HCT116 (cell line): ENCODE measurements around the gene KRT73. TPM values are rescaled to one million over a fixed set of nuclear protein-coding genes. Genes with fewer than 3 reads are reported as not detected.

ENCODE experiments used
- ATAC-seq: fragments of 200-7000 bp; cut with Tn5 transposase; 2 replicates; pipeline ENCODE4 v1.9.1; 2020; ENCODE audit warnings: mild to moderate bottlenecking, moderate library complexity
- BruUV-seq: library from RNA; stranded (reverse); fragments of 400-500 nt; replicated peaks from 2 replicates; lab custom pipeline; 2021; lab: Mats Ljungman, UMichigan
- CTCF ChIA-PET: fragments of 300-600 bp; sonication (Branson Sonifier 250); formaldehyde crosslinking; loops from one replicate; lab custom pipeline; 2021; ENCODE audit warnings: antibody characterized with exemption; lab: Charles Lee
- POLR2A ChIA-PET: fragments of 300-600, 350-600 bp; sonication (Branson Sonifier 250); formaldehyde crosslinking; loops from one replicate; lab custom pipeline; 2021; ENCODE audit warnings: antibody characterized with exemption; lab: Charles Lee
- RAD21 ChIA-PET, 2 experiments: fragments of 300-600 bp; sonication (Branson Sonifier 250); formaldehyde crosslinking; loops; one replicate each; lab custom pipeline; 2023; ENCODE audit warnings: low total read pairs in 2 of 2; ENCODE audit not compliant: uncharacterized antibody in 2 of 2, unreplicated experiment in 2 of 2, low non-redundant PET in 1 of 2; lab: Charles Lee
- DNase-seq: peaks from one replicate; pipeline ENCODE4 v3.0.0-alpha.2; 2010; ENCODE audit warnings: low read depth, low spot score
- H2AFZ ChIP-seq: fragments of 200-600 bp; shearing (Covaris generic), sonication (generic); 2 replicates; pipeline ENCODE4 v1.6.1; 2017; ENCODE audit warnings: low read depth, mixed run types, mixed read lengths, antibody characterized with exemption, low read length; ENCODE audit not compliant: poor library complexity, severe bottlenecking
- H3K27ac ChIP-seq: 2 replicates; pipeline ENCODE4 v1.5.1; 2012; ENCODE audit warnings: low read depth, low read length
- H3K27me3 ChIP-seq: fragments of 200-600 bp; sonication (generic); 2 replicates; pipeline ENCODE4 v1.6.1; 2016; ENCODE audit warnings: mixed run types, low read length, mixed read lengths; ENCODE audit not compliant: insufficient read depth
- H3K36me3 ChIP-seq, 2 experiments: fragments of 200-500 bp in 1 of 2; fragments of 200-600 bp in 1 of 2; sonication (Bioruptor generic) in 1 of 2; sonication (generic) in 1 of 2; 2 replicates each; pipeline versions ENCODE4 v1.5.1 to v1.6.1; 2014 to 2016; ENCODE audit warnings: low read length in 2 of 2, inconsistent platforms in 1 of 2, mixed read lengths in 1 of 2, mixed run types in 1 of 2; ENCODE audit not compliant: insufficient read depth in 2 of 2, control insufficient read depth in 1 of 2
- H3K4me1 ChIP-seq, 2 experiments: fragments of 200-600 bp in 1 of 2; sonication (generic) in 1 of 2; 2 replicates each; pipeline versions ENCODE4 v1.5.1 to v1.6.1; 2012 to 2017; ENCODE audit warnings: low read length in 2 of 2, inconsistent platforms in 1 of 2, mild to moderate bottlenecking in 1 of 2, mixed read lengths in 1 of 2, mixed run types in 1 of 2, moderate library complexity in 1 of 2; ENCODE audit not compliant: insufficient read depth in 2 of 2, control insufficient read depth in 1 of 2
- H3K4me2 ChIP-seq: fragments of 200-600 bp; sonication (generic); 2 replicates; pipeline ENCODE4 v1.6.1; 2017; ENCODE audit warnings: mixed run types, low read length, mixed read lengths
- H3K4me3 ChIP-seq, 2 experiments: fragments of 200-600 bp in 1 of 2; sonication (generic) in 1 of 2; replicated peaks in 1 of 2; 2 replicates each; pipeline ENCODE4 v1.5.1; 2011 to 2016; ENCODE audit warnings: low read length in 2 of 2, control low read depth in 1 of 2, low read depth in 1 of 2, mild to moderate bottlenecking in 1 of 2, mixed read lengths in 1 of 2, mixed run types in 1 of 2
- H3K79me2 ChIP-seq: fragments of 200-600 bp; sonication (generic); 2 replicates; pipeline ENCODE4 v1.6.1; 2017; ENCODE audit warnings: mild to moderate bottlenecking, mixed run types, low read length, moderate library complexity, mixed read lengths; ENCODE audit not compliant: insufficient read depth
- H3K9ac ChIP-seq: fragments of 200-600 bp; sonication (generic); 2 replicates; pipeline ENCODE4 v1.6.1; 2016; ENCODE audit warnings: low read length, mixed read lengths
- H3K9me2 ChIP-seq: fragments of 200-600 bp; sonication (generic), shearing (Covaris generic); 2 replicates; pipeline ENCODE4 v1.6.1; 2017; ENCODE audit warnings: mixed run types, mild to moderate bottlenecking, moderate library complexity; ENCODE audit not compliant: insufficient read depth
- H3K9me3 ChIP-seq, 2 experiments: fragments of 200-500 bp in 1 of 2; fragments of 200-600 bp in 1 of 2; sonication (Bioruptor generic) in 1 of 2; sonication (generic) in 1 of 2; 2 replicates each; pipeline ENCODE4 v1.6.1; 2014 to 2017; ENCODE audit warnings: low read length in 2 of 2, mixed read lengths in 2 of 2, inconsistent platforms in 1 of 2, low read depth in 1 of 2, mild to moderate bottlenecking in 1 of 2, mixed run types in 1 of 2, moderate library complexity in 1 of 2; ENCODE audit not compliant: control insufficient read depth in 1 of 2, insufficient read depth in 1 of 2
- H4K20me1 ChIP-seq: fragments of 200-600 bp; sonication (generic), shearing (Covaris generic); 2 replicates; pipeline ENCODE4 v1.6.1; 2017; ENCODE audit warnings: mixed run types, mild to moderate bottlenecking, moderate library complexity; ENCODE audit not compliant: insufficient read depth
- ATF3 ChIP-seq: IDR thresholded peaks from 2 replicates; pipeline ENCODE4 v1.6.1; 2012
- CTCF ChIP-seq, 3 experiments: fragments of 200-600 bp in 1 of 3; sonication (generic) in 1 of 3; IDR thresholded peaks in 2 of 3; conservative IDR thresholded peaks in 1 of 3; 2 replicates each; pipeline ENCODE4 v1.5.1; 2012 to 2017; ENCODE audit warnings: low read depth in 2 of 3, low read length in 2 of 3, antibody characterized with exemption in 1 of 3, borderline replicate concordance in 1 of 3, control low read depth in 1 of 3, mild to moderate bottlenecking in 1 of 3, mixed read lengths in 1 of 3, mixed run types in 1 of 3, moderate library complexity in 1 of 3; ENCODE audit not compliant: insufficient read depth in 1 of 3
- ELF1 ChIP-seq: IDR thresholded peaks from 2 replicates; pipeline ENCODE4 v1.6.1; 2012; ENCODE audit warnings: low read depth, borderline replicate concordance
- MAX ChIP-seq: IDR thresholded peaks from 2 replicates; pipeline ENCODE4 v1.6.1; 2012
- RAD21 ChIP-seq: IDR thresholded peaks from 2 replicates; pipeline ENCODE4 v1.6.1; 2012; ENCODE audit warnings: low read depth, mild to moderate bottlenecking
- SIN3A ChIP-seq: IDR thresholded peaks from 2 replicates; pipeline ENCODE4 v1.6.1; 2012; ENCODE audit warnings: low read depth
- SRF ChIP-seq: IDR thresholded peaks from 2 replicates; pipeline ENCODE4 v1.6.1; 2012; ENCODE audit warnings: low read depth
- TCF7L2 ChIP-seq: IDR thresholded peaks from 2 replicates; pipeline ENCODE4 v1.7.0; 2011; ENCODE audit warnings: borderline replicate concordance, inconsistent platforms; ENCODE audit not compliant: insufficient read depth, insufficient read length; ENCODE audit errors: extremely low read depth
- intact Hi-C: fragments of 100-400 bp; cut with micrococcal nuclease; formaldehyde crosslinking; loops from 2 replicates; pipeline ENCODE4 v1.10.0; 2022
- total RNA-seq: library from RNA; stranded (reverse); gene quantifications from one replicate; pipeline ENCODE4 v1.2.1, GENCODE V29; 2021; ENCODE audit not compliant: unreplicated experiment

KRT73 gene
- total RNA-seq, 1 experiment from 2014 or later, result not detected

- H3K27ac ChIP-seq, result no peak overlapping the region
- no peaks in the 10 kb centered on the region for H3K9me3 ChIP-seq
- CTCF ChIA-PET, result no interaction called here
- no peaks in the 10 kb centered on the region for H4K20me1 ChIP-seq
- no peak for DNase-seq
- H2AFZ ChIP-seq, result no peak overlapping the region
- no peak for ATAC-seq
- H3K4me2 ChIP-seq, result no peak overlapping the region
- RAD21 ChIA-PET, result no interaction called here
- BruUV-seq, result no TSS peak
- TF ChIP-seq SRF, result no peak
- H3K4me1 ChIP-seq, result no peaks in the 10 kb centered on the region
- H3K36me3 ChIP-seq, result no peaks in the 10 kb centered on the region
- POLR2A ChIA-PET, result no interaction called here
- no peaks in the 10 kb centered on the region for H3K9me2 ChIP-seq
- intact Hi-C loops, result no loop called here
- no peak overlapping the region for H3K9ac ChIP-seq
- no peak overlapping the region for H3K4me3 ChIP-seq
- H3K27me3 ChIP-seq, result no peaks in the 10 kb centered on the region
- no peaks in the 10 kb centered on the region for H3K79me2 ChIP-seq
Observed at GRCh38 chr12:52590021-52590420, 28.3 kb downstream of the KRT73 start.

- Histone ChIP-seq H3K27me3 (no peaks in the 10 kb centered on the region), H3K9ac (no peak overlapping the region), H3K9me2 (no peaks in the 10 kb centered on the region), H3K79me2 (no peaks in the 10 kb centered on the region), H3K36me3 (no peaks in the 10 kb centered on the region), H3K27ac (no peak overlapping the region), H3K4me2 (no peak overlapping the region), H2AFZ (no peak overlapping the region), H3K4me1 (peaks cover 0 to 8% of the 10 kb centered on the region in 2 experiments; a peak in 1 of 4 replicates), H3K4me3 (no peak overlapping the region), H4K20me1 (no peaks in the 10 kb centered on the region), H3K9me3 (no peaks in the 10 kb centered on the region)
- no TSS peak for BruUV-seq
- ChIA-PET RAD21 (no interaction called here), CTCF (interaction anchor here (2.3 kb wide), 2 partner anchors 278 to 292 kb away, joined by 7 to 17 read pairs; no protein-coding TSS in a partner anchor), POLR2A (no interaction called here)
- DNase-seq (no peak), ATAC-seq (no peak)
- TF ChIP-seq SIN3A (no peak), CTCF (IDR thresholded peaks at IDR 0.05 in 2 of 3, conservative IDR thresholded peaks at IDR 0.05 in 1 of 3; ENCODE audit: borderline replicate concordance in 1 of 3, insufficient read depth in 1 of 3, low read depth in 2 of 3, low read length in 2 of 3) (no peak), TCF7L2 (no peak), RAD21 (no peak), MAX (no peak), ATF3 (no peak), ELF1 (no peak)
- intact Hi-C loops, result no loop called here
Observed at GRCh38 chr12:52587563-52587962, 30.8 kb downstream of the KRT73 start.
